MCF 10A (cell line): ENCODE data around the gene ZNF33B. TPM values are rescaled to one million over a fixed set of nuclear protein-coding genes. Genes with fewer than 3 reads are reported as not detected.

Source experiments
- BruUV-seq: library from RNA; stranded (reverse); fragments of 400-500 nt; replicated peaks from 2 replicates; lab custom pipeline; 2021; lab: Mats Ljungman, UMichigan
- CTCF ChIA-PET: fragments of 300-600 bp; sonication (Branson Sonifier 250); formaldehyde crosslinking; extraction: SDS; loops from one replicate; lab custom pipeline; 2021; ENCODE audit warnings: antibody characterized with exemption, inconsistent platforms; lab: Yijun Ruan, JAX
- POLR2A ChIA-PET: fragments of 300-600, 350-650 bp; sonication (Branson Sonifier 250); formaldehyde crosslinking; extraction: SDS; loops from one replicate; lab custom pipeline; 2020; ENCODE audit warnings: antibody characterized with exemption, inconsistent platforms; lab: Yijun Ruan, JAX
- DNase-seq: peaks from one replicate; pipeline ENCODE4 v3.0.0-alpha.2; 2018; ENCODE audit not compliant: unreplicated experiment
- H3K27ac Mint-ChIP-seq: one replicate; pipeline ENCODE4 v1.8.0; 2022; ENCODE audit warnings: mild to moderate bottlenecking, low read depth, mixed read lengths; ENCODE audit not compliant: unreplicated experiment
- H3K27me3 Mint-ChIP-seq: one replicate; pipeline ENCODE4 v1.8.0; 2022; ENCODE audit warnings: mixed read lengths; ENCODE audit not compliant: insufficient read depth, unreplicated experiment
- H3K36me3 Mint-ChIP-seq: one replicate; pipeline ENCODE4 v1.8.0; 2022; ENCODE audit warnings: mild to moderate bottlenecking, moderate library complexity, mixed read lengths; ENCODE audit not compliant: insufficient read depth, unreplicated experiment
- H3K4me1 Mint-ChIP-seq: one replicate; pipeline ENCODE4 v1.8.0; 2022; ENCODE audit warnings: mixed read lengths; ENCODE audit not compliant: insufficient read depth, unreplicated experiment
- H3K4me3 Mint-ChIP-seq: one replicate; pipeline ENCODE4 v1.8.0; 2022; ENCODE audit warnings: mild to moderate bottlenecking, moderate library complexity, mixed read lengths; ENCODE audit not compliant: unreplicated experiment
- H3K9me3 Mint-ChIP-seq: one replicate; pipeline ENCODE4 v1.8.0; 2022; ENCODE audit warnings: mixed read lengths; ENCODE audit not compliant: unreplicated experiment
- intact Hi-C: fragments of 100-400 bp; cut with micrococcal nuclease; formaldehyde crosslinking; loops from 2 replicates; pipeline ENCODE4 v1.14.1; 2022
- total RNA-seq: library from RNA; stranded (reverse); gene quantifications from 2 replicates; pipeline ENCODE4 v1.2.3, GENCODE V29; 2022
- TF ChIP-seq, protein P1 (sequence below): fragments of 200-600 bp; IDR thresholded peaks from one replicate; pipeline ENCODE4 v1.8.0; 2022; ENCODE audit warnings: antibody characterized with exemption, mild to moderate bottlenecking; ENCODE audit not compliant: unreplicated experiment

The ZNF33B gene
- total RNA-seq, 1 experiment from 2014 or later = 18.7 TPM

DNA sequence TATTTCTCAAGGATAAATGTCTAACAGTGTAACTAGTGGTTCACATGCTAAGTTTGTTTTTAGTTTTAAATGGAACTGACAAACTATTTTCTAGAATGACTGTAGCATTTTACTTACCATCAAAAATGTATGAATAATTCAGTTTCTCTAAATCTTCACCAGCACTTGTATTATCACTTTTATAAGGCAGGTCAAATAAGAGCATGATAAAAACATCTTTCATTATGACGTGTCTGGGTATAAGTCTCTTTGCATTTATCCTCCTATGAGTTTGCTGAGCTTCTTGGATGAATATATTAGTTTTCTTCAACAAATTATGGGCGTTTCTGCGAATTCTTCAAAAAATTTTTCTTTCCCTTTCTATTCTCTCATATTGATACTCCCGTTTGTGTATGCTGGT is 19.9 kb downstream of the ZNF33B start:
- BruUV-seq = no TSS peak
- no peak overlapping the region for H3K27ac Mint-ChIP-seq
- TF ChIP-seq, protein P1, sequence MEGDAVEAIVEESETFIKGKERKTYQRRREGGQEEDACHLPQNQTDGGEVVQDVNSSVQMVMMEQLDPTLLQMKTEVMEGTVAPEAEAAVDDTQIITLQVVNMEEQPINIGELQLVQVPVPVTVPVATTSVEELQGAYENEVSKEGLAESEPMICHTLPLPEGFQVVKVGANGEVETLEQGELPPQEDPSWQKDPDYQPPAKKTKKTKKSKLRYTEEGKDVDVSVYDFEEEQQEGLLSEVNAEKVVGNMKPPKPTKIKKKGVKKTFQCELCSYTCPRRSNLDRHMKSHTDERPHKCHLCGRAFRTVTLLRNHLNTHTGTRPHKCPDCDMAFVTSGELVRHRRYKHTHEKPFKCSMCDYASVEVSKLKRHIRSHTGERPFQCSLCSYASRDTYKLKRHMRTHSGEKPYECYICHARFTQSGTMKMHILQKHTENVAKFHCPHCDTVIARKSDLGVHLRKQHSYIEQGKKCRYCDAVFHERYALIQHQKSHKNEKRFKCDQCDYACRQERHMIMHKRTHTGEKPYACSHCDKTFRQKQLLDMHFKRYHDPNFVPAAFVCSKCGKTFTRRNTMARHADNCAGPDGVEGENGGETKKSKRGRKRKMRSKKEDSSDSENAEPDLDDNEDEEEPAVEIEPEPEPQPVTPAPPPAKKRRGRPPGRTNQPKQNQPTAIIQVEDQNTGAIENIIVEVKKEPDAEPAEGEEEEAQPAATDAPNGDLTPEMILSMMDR = no peak
- peaks cover 73% of the 10 kb centered on the region for H3K36me3 Mint-ChIP-seq
- intact Hi-C loops = no loop called here
- H3K9me3 Mint-ChIP-seq = no peaks in the 10 kb centered on the region
- ChIA-PET CTCF (no interaction called here), POLR2A (interaction anchor here (0.7 kb wide), 1 partner anchor 21 kb away, joined by 3 read pairs; no protein-coding TSS in a partner anchor)
- no peak for DNase-seq
- H3K27me3 Mint-ChIP-seq = no peaks in the 10 kb centered on the region
- no peak overlapping the region for H3K4me3 Mint-ChIP-seq
- H3K4me1 Mint-ChIP-seq = no peaks in the 10 kb centered on the region

DNA sequence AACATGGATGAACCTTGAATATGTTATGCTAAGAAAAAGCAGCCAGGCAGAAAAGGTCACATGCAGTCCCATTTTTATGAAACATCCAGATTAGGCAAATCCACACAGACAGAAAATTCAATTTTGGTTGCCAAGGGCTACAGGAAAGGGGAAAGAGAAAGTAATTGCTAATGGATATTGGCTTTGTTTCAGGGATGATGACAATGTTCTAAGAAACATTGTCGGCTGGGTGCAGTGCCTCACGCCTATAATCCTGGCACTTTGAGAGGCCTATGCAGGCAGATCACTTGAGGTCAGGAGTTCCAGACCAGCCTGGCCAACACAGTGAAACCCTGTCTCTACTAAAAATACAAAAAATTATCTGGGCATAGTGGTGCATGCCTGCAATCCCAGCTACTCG is 23.0 kb downstream of the ZNF33B start:
- H3K27ac Mint-ChIP-seq = no peak overlapping the region
- POLR2A ChIA-PET = no interaction called here
- no peak overlapping the region for H3K4me3 Mint-ChIP-seq
- intact Hi-C loops = no loop called here
- TF ChIP-seq, protein P1 = no peak
- H3K4me1 Mint-ChIP-seq = no peaks in the 10 kb centered on the region
- no peak for DNase-seq
- BruUV-seq = no TSS peak
- CTCF ChIA-PET = no interaction called here
- no peaks in the 10 kb centered on the region for H3K27me3 Mint-ChIP-seq
- no peaks in the 10 kb centered on the region for H3K9me3 Mint-ChIP-seq
- peaks cover 77% of the 10 kb centered on the region for H3K36me3 Mint-ChIP-seq

DNA sequence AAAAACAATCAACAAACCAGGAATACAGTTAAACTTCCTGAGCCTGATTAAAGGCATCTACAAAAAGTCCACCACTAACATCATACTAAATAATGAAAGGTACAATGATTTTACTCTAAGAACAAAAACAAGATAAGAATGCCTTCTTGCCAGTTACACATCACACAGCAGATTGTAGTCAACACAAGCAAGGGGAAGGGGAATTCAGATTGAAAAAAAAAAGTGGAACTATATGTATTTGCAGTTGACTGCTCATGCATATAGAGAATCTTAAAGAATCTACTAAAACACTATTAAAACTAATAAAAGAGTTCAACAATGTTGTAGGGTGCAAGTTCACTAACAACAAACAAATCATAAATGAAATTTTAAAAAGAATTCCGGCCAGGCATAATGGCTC is 28.5 kb downstream of the ZNF33B start:
- Mint-ChIP-seq H3K9me3 (peaks cover 3% of the 10 kb centered on the region), H3K4me3 (no peak overlapping the region), H3K27ac (no peak overlapping the region), H3K36me3 (peaks cover 74% of the 10 kb centered on the region), H3K4me1 (peaks cover 9% of the 10 kb centered on the region), H3K27me3 (no peaks in the 10 kb centered on the region)
- intact Hi-C loops = no loop called here
- TF ChIP-seq, protein P1 = no peak
- ChIA-PET POLR2A (no interaction called here), CTCF (no interaction called here)
- DNase-seq = no peak
- no TSS peak for BruUV-seq

DNA sequence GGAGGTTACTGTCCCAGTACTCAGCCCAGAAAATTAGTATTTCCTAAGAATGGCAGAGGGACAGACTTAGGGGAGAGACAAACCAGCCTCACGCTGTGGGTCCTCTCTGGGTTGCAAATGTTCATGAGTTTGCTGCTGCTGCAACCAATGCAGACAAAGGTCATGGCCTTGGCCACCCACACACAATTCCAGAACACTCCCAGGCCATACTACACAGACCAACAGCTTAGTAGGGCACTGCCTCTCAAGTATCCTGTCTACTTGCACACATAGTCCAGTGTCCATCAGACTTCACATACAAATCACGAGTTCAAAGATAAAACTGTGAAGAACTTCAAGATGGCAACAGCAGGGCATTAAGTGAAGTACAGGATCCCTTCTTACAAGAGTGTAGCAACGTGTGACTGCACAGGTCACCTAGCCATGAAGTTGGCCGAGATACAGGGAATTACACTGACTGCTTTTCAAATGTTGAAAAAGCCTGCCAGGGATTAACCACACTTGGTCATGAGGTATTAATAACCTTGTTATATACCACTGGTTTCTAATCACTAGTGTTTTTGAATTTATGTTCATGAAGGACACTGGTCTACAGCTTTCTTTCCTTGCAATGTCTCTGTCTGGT is 40.0 kb downstream of the ZNF33B start:
- POLR2A ChIA-PET = interaction anchor here (2.1 kb wide), 1 partner anchor 184 kb away, joined by 8 read pairs; the partner anchor contains the start of gene BMS1

More for the DNA sequence above, 40.0 kb downstream of the ZNF33B start:
- peaks cover 69% of the 10 kb centered on the region for H3K36me3 Mint-ChIP-seq
- DNase-seq = no peak
- no peaks in the 10 kb centered on the region for H3K27me3 Mint-ChIP-seq
- peaks cover 15% of the 10 kb centered on the region for H3K9me3 Mint-ChIP-seq
- no peak overlapping the region for H3K4me3 Mint-ChIP-seq
- no peak overlapping the region for H3K27ac Mint-ChIP-seq
- H3K4me1 Mint-ChIP-seq = peaks cover 18% of the 10 kb centered on the region
- no TSS peak for BruUV-seq
- TF ChIP-seq, protein P1 = no peak
- CTCF ChIA-PET = interaction anchor here (0.6 kb wide), 1 partner anchor 227 kb away, joined by 3 read pairs; no protein-coding TSS in a partner anchor
- intact Hi-C loops = no loop called here
